ENCODE data around the gene TMEM240. TPM values are rescaled to one million over a fixed set of nuclear protein-coding genes. Genes with fewer than 3 reads are reported as not detected.
"Not testable (repeated sequence)": the region's sequence is repeated elsewhere in the genome, so short reads cannot be mapped to it uniquely, and the experiment has no call there.

The TMEM240 gene
- total RNA-seq, 1 donor from 2014 or later, result 0.31 TPM

DNA sequence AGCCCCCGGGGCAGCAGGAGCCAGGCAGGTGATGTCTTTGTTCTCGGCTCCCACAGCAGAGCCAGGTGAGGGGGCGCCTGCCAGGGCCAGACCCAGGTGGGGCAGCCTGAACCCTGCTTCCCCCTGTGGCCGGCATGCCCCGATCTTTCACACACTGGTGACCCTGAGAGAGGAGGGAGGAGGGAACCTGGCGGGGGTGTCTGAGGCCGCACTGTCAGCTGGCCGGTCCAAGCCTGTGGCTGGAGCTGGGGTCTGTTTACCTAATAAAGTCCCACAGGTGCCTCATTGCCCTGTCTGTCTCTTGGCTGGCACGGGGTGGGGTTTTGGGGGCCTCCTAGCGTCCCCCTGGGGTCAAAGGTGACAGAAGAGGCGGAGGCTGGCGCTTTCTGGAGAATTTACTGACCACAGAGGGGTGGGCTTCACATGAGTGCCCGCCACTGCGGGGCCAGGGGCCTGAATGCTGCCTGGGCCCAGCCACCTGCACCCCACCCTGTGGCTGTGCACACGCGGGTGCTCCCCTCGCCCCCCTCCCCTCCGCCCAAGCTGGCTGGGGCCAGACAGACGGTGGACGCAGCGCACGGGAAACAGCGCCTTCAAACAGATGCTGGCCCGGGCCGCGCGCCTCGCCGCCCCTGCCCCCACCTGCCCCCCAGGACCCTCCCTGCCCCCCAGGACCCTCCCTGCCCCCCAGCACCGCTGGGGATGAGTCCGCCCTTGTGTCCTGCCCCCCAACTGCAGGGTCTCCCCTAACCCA, 5.8 kb downstream of the TMEM240 start:
- Mint-ChIP-seq H3K27ac (no peak overlapping the region), H3K27me3 (peaks cover 2% of the 10 kb centered on the region), H3K9me3 (peaks cover 4% of the 10 kb centered on the region), H3K4me3 (no peak overlapping the region), H3K36me3 (ENCODE audit: low read depth) (peaks cover 17% of the 10 kb centered on the region), H3K4me1 (no peaks in the 10 kb centered on the region)
- DNase-seq (no peak), ATAC-seq (ENCODE audit: low read depth) (no peak)
- intact Hi-C loops (cut with micrococcal nuclease), result no loop called here
- TF ChIP-seq, protein P1, sequence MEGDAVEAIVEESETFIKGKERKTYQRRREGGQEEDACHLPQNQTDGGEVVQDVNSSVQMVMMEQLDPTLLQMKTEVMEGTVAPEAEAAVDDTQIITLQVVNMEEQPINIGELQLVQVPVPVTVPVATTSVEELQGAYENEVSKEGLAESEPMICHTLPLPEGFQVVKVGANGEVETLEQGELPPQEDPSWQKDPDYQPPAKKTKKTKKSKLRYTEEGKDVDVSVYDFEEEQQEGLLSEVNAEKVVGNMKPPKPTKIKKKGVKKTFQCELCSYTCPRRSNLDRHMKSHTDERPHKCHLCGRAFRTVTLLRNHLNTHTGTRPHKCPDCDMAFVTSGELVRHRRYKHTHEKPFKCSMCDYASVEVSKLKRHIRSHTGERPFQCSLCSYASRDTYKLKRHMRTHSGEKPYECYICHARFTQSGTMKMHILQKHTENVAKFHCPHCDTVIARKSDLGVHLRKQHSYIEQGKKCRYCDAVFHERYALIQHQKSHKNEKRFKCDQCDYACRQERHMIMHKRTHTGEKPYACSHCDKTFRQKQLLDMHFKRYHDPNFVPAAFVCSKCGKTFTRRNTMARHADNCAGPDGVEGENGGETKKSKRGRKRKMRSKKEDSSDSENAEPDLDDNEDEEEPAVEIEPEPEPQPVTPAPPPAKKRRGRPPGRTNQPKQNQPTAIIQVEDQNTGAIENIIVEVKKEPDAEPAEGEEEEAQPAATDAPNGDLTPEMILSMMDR (IDR thresholded peaks at IDR 0.05), result no peak
- ChIA-PET CTCF (no interaction called here), POLR2A (no interaction called here)

DNA sequence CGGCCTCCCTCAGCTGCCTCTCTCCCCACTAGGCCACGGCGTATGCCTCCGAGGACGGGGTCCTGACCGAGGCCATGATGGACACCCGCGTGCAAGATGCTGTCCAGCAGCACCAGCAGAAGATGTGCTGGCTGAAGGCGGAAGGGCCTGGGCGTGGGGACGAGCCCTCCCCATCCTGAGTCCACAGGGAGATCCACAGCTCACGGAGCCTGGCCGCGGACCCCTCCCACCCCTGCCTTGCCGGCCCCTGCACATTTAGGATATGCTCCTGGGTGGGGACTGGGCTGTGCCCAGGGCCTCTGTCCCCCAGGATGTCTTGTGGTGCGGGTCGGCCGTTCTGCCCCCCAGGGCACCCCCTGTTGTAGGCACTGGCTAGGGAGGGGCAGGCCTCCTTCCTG, 6.5 kb downstream of the TMEM240 start:
- DNase-seq; H3K4me1 Mint-ChIP-seq; H3K4me3 Mint-ChIP-seq; H3K27me3 Mint-ChIP-seq; H3K9me3 Mint-ChIP-seq; H3K27ac Mint-ChIP-seq; CTCF ChIA-PET; ATAC-seq (ENCODE audit: low read depth); POLR2A ChIA-PET; intact Hi-C loops (cut with micrococcal nuclease): not testable (repeated sequence)
- H3K36me3 Mint-ChIP-seq (ENCODE audit: low read depth), result peaks cover 21% of the 10 kb centered on the region

GRCh38 chr1:1533176-1533893, 7.1 kb downstream of the TMEM240 start:
- H3K4me1 Mint-ChIP-seq; intact Hi-C loops (cut with micrococcal nuclease); H3K9me3 Mint-ChIP-seq; H3K4me3 Mint-ChIP-seq; POLR2A ChIA-PET; DNase-seq; CTCF ChIA-PET; H3K27ac Mint-ChIP-seq; ATAC-seq (ENCODE audit: low read depth); H3K27me3 Mint-ChIP-seq: not testable (repeated sequence)
- H3K36me3 Mint-ChIP-seq (ENCODE audit: low read depth), result peaks cover 24% of the 10 kb centered on the region

DNA sequence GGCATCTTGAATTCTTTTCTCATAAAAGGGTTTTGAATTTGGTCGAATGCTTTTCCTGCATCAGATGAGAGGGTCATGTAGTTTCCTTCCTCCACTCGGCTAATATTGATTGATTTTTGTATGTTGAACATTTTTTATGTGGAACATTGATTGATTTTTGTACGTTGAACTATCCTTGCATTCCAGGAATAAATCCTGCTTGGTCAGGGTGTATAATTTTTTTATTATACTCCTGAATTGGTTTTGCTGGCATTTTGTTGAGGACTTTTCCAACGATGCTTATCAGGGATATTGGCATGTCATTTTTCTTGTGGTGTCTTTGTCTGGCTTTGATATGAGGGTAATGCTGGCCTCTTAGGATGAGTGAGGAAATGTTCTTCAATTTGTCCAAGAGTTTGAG, 8.5 kb downstream of the TMEM240 start:
- no peaks in the 10 kb centered on the region for H3K27me3 Mint-ChIP-seq
- H3K4me3 Mint-ChIP-seq, result no peak overlapping the region
- ATAC-seq (ENCODE audit: low read depth) (no peak), DNase-seq (no peak)
- intact Hi-C loops (cut with micrococcal nuclease), result no loop called here
- H3K4me1 Mint-ChIP-seq, result no peaks in the 10 kb centered on the region
- POLR2A ChIA-PET, result no interaction called here
- H3K36me3 Mint-ChIP-seq (ENCODE audit: low read depth), result peaks cover 32% of the 10 kb centered on the region
- CTCF ChIA-PET, result interaction anchor here (0.6 kb wide), 1 partner anchor 660 kb away, joined by 3 read pairs; no protein-coding TSS in a partner anchor
- TF ChIP-seq, protein P1 (IDR thresholded peaks at IDR 0.05), result no peak
- no peak overlapping the region for H3K27ac Mint-ChIP-seq
- peaks cover 4% of the 10 kb centered on the region for H3K9me3 Mint-ChIP-seq

GRCh38 chr1:1529936-1530335, 10.5 kb downstream of the TMEM240 start:
- ATAC-seq (ENCODE audit: low read depth) (no peak), DNase-seq (no peak)
- intact Hi-C loops (cut with micrococcal nuclease), result no loop called here
- Mint-ChIP-seq H3K4me1 (no peaks in the 10 kb centered on the region), H3K27ac (no peak overlapping the region), H3K9me3 (peaks cover 4% of the 10 kb centered on the region), H3K36me3 (ENCODE audit: low read depth) (peaks cover 38% of the 10 kb centered on the region), H3K27me3 (no peaks in the 10 kb centered on the region), H3K4me3 (no peak overlapping the region)
- POLR2A ChIA-PET, result no interaction called here
- TF ChIP-seq, protein P1 (IDR thresholded peaks at IDR 0.05), result no peak
- CTCF ChIA-PET, result no interaction called here

- no peak for DNase-seq
- no peak for ATAC-seq (ENCODE audit: low read depth)
- H3K27ac Mint-ChIP-seq, result no peak overlapping the region
- H3K27me3 Mint-ChIP-seq, result no peaks in the 10 kb centered on the region
- TF ChIP-seq, protein P1 (IDR thresholded peaks at IDR 0.05), result no peak
- peaks cover 4% of the 10 kb centered on the region for H3K9me3 Mint-ChIP-seq
- ChIA-PET POLR2A (no interaction called here), CTCF (no interaction called here)
- no peaks in the 10 kb centered on the region for H3K4me1 Mint-ChIP-seq
- peaks cover 38% of the 10 kb centered on the region for H3K36me3 Mint-ChIP-seq (ENCODE audit: low read depth)
- intact Hi-C loops (cut with micrococcal nuclease), result no loop called here
- no peak overlapping the region for H3K4me3 Mint-ChIP-seq
Measured at GRCh38 chr1:1529321-1529720, 11.1 kb downstream of the TMEM240 start.

Data from activated B cell treated with CpG ODN at 0.5 μM for 24 hours (primary cell).